LNCAP (cell line): ENCODE measurements around the gene PTPN14.

Experiments used
- CTCF ChIP-seq: fragments of 450-650 bp; IDR thresholded peaks from 2 replicates; pipeline ENCODE4 v1.5.1; 2017; ENCODE audit warnings: mild to moderate bottlenecking

The PTPN14 gene

GRCh38 chr1:214506972-214507431 lies 44.4 kb downstream of the PTPN14 start:
- no peak for TF ChIP-seq CTCF

- TF ChIP-seq CTCF: no peak
Measured at GRCh38 chr1:214505134-214505533, 46.3 kb downstream of the PTPN14 start.

DNA sequence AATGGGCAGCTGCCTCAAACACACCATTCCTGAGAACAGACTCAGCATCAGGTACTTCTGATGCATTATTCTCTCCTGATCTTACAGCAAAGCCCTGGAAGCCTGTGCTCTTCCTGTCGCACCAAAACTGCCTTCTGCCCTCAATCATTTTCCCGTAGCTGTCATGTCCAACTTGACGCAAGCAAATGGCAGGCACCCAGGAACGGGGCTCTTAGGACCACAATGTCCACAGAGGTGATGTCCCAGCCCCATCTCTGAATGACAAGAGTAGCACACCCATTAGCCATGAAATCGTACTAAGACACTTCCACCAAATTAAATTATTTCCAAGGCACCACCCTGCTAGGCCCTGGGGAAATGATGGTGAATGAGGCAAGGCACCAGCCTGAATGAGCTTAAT lies 47.1 kb downstream of the PTPN14 start:
- no peak for TF ChIP-seq CTCF

DNA sequence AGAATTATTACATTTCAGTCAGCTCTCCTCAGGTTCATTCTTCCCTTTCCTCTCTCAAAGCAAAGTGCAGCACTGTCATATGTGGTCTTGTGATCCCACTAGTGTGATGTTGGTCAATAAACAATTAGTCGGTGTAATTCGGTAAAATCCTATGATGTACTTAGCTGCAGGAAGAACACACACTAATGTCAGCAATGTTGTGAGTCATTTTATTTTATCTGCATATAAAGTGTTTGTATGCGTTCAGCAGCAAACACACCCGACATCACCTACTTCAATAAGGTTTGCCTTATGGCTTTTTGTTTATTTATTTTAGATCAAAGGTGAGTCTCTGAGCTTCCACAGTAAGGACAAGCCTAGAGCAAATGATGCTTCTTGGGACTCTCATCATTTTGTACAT lies 47.8 kb downstream of the PTPN14 start:
- TF ChIP-seq CTCF: no peak

DNA sequence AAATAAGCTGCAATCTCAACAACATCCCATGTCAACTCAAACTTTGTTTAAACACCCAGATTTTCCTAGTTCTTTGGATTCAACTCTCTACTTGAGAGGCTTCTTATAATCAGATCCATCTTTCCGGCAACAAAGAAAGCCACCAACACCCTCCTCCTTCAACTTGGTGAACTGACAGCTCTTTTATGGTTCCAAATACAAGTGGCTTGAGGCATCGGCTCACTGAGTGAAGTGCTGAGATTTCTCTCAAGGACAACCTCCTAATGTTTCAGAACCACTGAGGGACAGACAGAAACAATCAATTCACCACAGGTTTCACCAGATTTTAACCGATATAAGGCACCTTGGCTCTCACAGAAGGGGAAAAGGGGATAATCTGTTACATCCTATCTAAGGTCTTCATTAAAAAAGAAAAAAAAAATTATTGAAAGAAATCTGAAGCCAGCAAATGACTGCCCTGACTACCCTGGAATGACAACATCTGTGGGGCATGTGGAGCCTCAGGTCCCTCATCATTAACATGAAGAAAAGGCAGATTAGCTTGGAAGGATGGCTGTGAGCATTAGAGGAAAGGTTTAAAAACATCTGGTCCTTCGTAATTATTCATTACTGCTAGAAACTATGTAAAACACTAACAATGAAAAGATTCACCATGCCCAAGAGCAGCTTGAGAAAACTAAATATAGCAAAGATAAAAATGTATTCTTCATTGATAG lies 50.9 kb downstream of the PTPN14 start:
- TF ChIP-seq CTCF: no peak

DNA sequence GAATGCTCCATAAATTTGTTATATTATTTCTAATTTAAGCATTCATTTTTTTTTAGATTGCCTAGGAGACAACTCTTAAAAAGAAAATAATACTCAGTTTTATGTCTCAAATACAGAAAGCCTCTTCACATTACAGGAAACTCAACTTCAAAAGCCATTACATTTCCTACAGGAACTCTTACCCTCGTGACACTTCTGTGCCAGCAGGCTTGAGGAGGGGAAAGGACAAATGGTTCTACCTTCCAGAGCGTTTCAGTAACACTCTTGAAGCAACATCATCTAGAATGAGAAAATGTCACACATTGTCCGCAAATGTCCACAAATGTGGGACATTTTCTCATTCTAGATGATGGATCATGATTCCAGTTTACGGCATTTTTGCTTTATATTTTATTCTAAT lies 51.7 kb downstream of the PTPN14 start:
- no peak for TF ChIP-seq CTCF

- TF ChIP-seq CTCF: no peak
Measured at GRCh38 chr1:214498021-214498420, 53.4 kb downstream of the PTPN14 start.

- TF ChIP-seq CTCF: no peak
Measured at GRCh38 chr1:214496126-214496525, 55.3 kb downstream of the PTPN14 start.
